NCI-H2107 (cell line): ENCODE results near the gene LYSMD2.
"Not testable (repeated sequence)": the region's sequence is repeated elsewhere in the genome, so short reads cannot be mapped to it uniquely, and the experiment has no call there.

Source experiments
- DNase-seq: peaks from one replicate; lab custom pipeline; 2025; lab: John Stamatoyannopoulos, UW

The LYSMD2 gene

GRCh38 chr15:51737522-51738305 is at the start of gene LYSMD2:
Gene LYSMD2, minus strand, starts transcription at chr15:51737655. Its CDS starts 33 bp downstream, at chr15:51737622.
- no peak for DNase-seq

GRCh38 chr15:51787130-51787529 is 49.7 kb upstream of the LYSMD2 start:
- DNase-seq, result not testable (repeated sequence)

- DNase-seq, result no peak
Measured at GRCh38 chr15:51783967-51784366, 46.5 kb upstream of the LYSMD2 start.

GRCh38 chr15:51782357-51782896 is 45.0 kb upstream of the LYSMD2 start:
- no peak for DNase-seq

- DNase-seq, result no peak
Measured at GRCh38 chr15:51781506-51781905, 44.1 kb upstream of the LYSMD2 start.

- no peak for DNase-seq
Measured at GRCh38 chr15:51780636-51781035, 43.2 kb upstream of the LYSMD2 start.

GRCh38 chr15:51776952-51777569 is 39.6 kb upstream of the LYSMD2 start:
- peak; percentile 17 for DNase-seq

- peak; percentile 29 for DNase-seq
Measured at GRCh38 chr15:51775967-51776816, 38.7 kb upstream of the LYSMD2 start.

- DNase-seq, result no peak
Measured at GRCh38 chr15:51774916-51775315, 37.5 kb upstream of the LYSMD2 start.

- DNase-seq, result no peak
Measured at GRCh38 chr15:51771773-51772172, 34.3 kb upstream of the LYSMD2 start.

GRCh38 chr15:51770902-51771301 is 33.4 kb upstream of the LYSMD2 start:
- DNase-seq, result no peak

- DNase-seq, result no peak
Measured at GRCh38 chr15:51768018-51768417, 30.6 kb upstream of the LYSMD2 start.

- no peak for DNase-seq
Measured at GRCh38 chr15:51766341-51766740, 28.9 kb upstream of the LYSMD2 start.

GRCh38 chr15:51765751-51766150 is 28.3 kb upstream of the LYSMD2 start:
- no peak for DNase-seq

- no peak for DNase-seq
Measured at GRCh38 chr15:51760805-51761204, 23.4 kb upstream of the LYSMD2 start.

- peak; percentile 58 for DNase-seq
Measured at GRCh38 chr15:51759557-51760070, 22.2 kb upstream of the LYSMD2 start.

- no peak for DNase-seq
Measured at GRCh38 chr15:51758645-51759044, 21.2 kb upstream of the LYSMD2 start.

- no peak for DNase-seq
Measured at GRCh38 chr15:51757450-51757849, 20.0 kb upstream of the LYSMD2 start.

- no peak for DNase-seq
Measured at GRCh38 chr15:51756482-51756881, 19.0 kb upstream of the LYSMD2 start.

- DNase-seq, result no peak
Measured at GRCh38 chr15:51755790-51756189, 18.3 kb upstream of the LYSMD2 start.

- DNase-seq, result no peak
Measured at GRCh38 chr15:51754267-51754666, 16.8 kb upstream of the LYSMD2 start.

- no peak for DNase-seq
Measured at GRCh38 chr15:51752888-51753287, 15.4 kb upstream of the LYSMD2 start.
